Astrocyte of the spinal cord (primary cell): ENCODE data around the gene SECTM1.
"Not testable (repeated sequence)": the region's sequence is repeated elsewhere in the genome, so short reads cannot be mapped to it uniquely, and the experiment has no call there.

Experiments used
- DNase-seq: peaks from one replicate; pipeline ENCODE4 v3.0.0; 2011; ENCODE audit warnings: low read depth, low spot score
- H3K4me3 ChIP-seq: 2 replicates; pipeline ENCODE4 v1.5.1; 2011; ENCODE audit warnings: low read depth, mild to moderate bottlenecking, low read length, moderate library complexity
- CTCF ChIP-seq: IDR thresholded peaks from 2 replicates; pipeline ENCODE4 v1.5.1; 2012; ENCODE audit warnings: low read depth, mild to moderate bottlenecking, low read length, inconsistent platforms
- in situ Hi-C: cut with HindIII; loops from 2 replicates; pipeline ENCODE4 v1.10.0; 2017; ENCODE audit warnings: low sequenced_read_pairs

The SECTM1 gene

DNA sequence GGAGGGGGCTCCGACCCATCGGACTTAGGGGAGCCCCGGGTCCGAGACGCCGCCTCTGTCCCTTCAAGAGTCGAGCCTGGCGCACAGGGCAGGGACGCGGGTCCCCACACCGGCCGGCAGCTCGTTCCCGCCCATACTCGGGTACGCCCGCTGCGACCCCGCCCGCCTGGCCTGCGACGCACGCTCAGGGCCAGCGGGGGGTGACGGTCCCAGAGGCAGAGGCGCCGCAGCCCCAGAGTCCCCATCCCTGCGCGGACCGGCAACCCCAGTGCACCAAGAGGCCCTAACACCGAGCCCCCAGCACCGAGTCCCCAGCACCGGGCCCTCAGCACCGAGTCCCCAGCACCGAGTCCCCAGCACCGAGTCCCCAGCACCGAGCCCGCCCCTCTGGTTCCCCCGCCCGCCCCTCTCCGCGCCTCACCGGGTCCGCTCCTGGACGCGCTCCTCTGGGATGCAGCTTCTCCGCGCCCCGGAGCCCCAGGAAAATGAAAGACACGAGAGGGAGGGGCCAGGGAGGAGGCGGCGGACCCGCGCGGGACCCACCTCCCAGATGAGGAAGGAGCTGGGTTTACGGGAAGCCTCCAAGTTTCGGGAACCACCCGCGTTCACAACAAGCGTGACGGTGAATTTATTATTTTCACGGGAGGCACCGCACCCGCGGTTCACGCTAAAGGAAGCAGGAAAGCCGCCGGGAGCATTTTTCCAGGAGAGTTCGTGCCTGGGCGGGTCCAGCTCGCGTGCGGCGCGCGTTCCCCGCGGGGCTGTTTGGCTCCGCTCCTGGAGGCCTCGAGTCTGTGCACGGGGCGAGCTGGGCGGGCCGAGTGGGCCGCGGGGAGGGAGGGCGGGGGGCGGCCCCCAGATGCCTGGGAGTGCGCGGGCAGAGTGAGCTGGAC, at the start of gene SECTM1:
TSS of gene SECTM1 (minus strand) at position 488 of the 893 bp plus-strand sequence. CDS start 6,526 bp downstream, outside the sequence.
- no peak for TF ChIP-seq CTCF
- no peak for DNase-seq
- in situ Hi-C loops, result no loop called here
- H3K4me3 ChIP-seq, result peak within 1 kb of the TSS; percentile 50

- no peak for DNase-seq
- H3K4me3 ChIP-seq, result no peak overlapping the region
- TF ChIP-seq CTCF, result no peak
- in situ Hi-C loops, result no loop called here
Measured at GRCh38 chr17:82382933-82383255, 49.3 kb upstream of the SECTM1 start.

GRCh38 chr17:82382220-82382932, 48.8 kb upstream of the SECTM1 start:
- DNase-seq, H3K4me3 ChIP-seq, in situ Hi-C loops: not testable (repeated sequence)

DNA sequence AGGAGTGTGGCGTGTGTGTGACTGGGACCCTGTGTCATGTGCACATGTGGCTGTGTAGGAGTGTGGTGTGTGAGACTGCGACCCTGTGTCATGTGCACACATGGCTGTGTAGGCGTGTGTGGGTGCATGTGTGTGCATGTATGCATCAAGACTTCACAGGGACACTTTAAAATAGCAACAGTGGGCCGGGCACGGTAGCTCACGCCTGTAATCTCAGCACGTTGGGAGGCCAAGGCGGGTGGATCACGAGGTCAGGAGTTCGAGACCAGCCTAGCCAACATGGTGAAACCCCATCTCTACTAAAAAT, 48.1 kb upstream of the SECTM1 start:
- DNase-seq, H3K4me3 ChIP-seq, in situ Hi-C loops: not testable (repeated sequence)

- DNase-seq, result no peak
- no peak overlapping the region for H3K4me3 ChIP-seq
- no peak for TF ChIP-seq CTCF
- in situ Hi-C loops, result no loop called here
Measured at GRCh38 chr17:82380860-82381702, 47.5 kb upstream of the SECTM1 start.

DNA sequence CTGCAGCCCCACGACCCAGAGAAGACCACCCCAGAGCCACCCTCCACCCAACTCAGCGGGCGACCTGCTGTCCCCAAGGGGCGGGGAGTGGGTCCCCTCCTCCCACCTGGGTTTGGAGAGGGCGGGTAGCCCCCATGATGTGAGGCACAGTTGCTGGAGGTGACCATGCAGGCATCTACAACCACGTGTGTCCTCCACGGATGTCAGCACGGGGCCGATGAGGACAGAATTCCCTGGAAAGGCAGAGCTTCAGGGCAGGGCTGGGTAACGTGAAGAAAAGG, 45.1 kb upstream of the SECTM1 start:
- no peak for DNase-seq
- in situ Hi-C loops, result no loop called here
- TF ChIP-seq CTCF, result no peak
- no peak overlapping the region for H3K4me3 ChIP-seq

DNA sequence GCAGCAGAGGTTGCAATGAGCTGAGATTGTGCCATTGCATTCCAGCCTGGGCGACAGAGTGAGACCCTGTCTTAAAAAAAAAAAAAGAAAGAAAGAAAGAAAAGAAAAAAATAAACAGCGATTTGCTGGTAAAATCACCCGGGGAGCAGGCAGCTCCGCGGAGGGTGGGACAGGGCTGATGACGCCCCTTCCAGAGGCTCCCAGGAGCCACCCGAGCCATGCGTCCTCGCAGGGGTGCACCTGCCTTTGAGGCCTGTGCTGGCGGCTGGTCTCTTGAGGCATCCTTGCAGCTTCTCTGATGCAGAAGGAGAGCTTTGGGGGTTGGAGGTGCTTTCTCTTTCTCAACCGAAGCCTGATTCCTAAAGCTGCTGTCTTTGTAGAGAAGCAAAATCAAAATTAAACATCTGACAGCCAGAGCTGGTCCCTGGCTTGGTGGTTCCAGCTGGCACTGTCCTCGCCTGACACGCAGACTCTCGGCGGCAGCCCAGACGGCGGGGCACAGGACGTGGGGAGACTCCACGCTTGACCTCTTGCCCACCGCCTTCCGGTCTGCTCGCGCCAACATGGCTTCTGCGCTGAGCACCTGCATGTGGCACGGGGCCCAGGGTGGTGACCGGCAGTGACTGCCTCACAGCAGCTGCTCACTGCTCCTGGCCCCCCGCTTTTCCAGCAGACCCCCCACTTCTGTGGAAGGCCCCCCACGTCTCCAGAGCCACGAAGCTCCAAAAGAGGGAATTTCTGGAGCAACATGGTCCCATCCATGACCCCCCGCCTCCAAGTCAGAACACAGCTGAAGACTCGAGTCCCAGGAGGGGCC, 44.6 kb upstream of the SECTM1 start:
- H3K4me3 ChIP-seq, result no peak overlapping the region
- in situ Hi-C loops, result no loop called here
- TF ChIP-seq CTCF, result no peak

GRCh38 chr17:82377294-82377693, 43.7 kb upstream of the SECTM1 start:
- in situ Hi-C loops, result not testable (repeated sequence)

More for the DNA sequence above, 44.6 kb upstream of the SECTM1 start:
- no peak for DNase-seq

More at GRCh38 chr17:82377294-82377693, 43.7 kb upstream of the SECTM1 start:
- not testable (repeated sequence) for DNase-seq, H3K4me3 ChIP-seq
